Peyer's patch (tissue), 4 donors: ENCODE results near the gene MED31. TPM values are rescaled to one million over a fixed set of nuclear protein-coding genes. Genes with fewer than 3 reads are reported as not detected.

ENCODE experiments used
- DNase-seq, 3 donors: peaks; one replicate each; pipeline ENCODE4 v3.0.0-alpha.2; 2017 to 2019
- H3K27ac ChIP-seq, 4 donors: fragments of 200-600 bp; sonication (generic); one replicate each; pipeline ENCODE4 v1.5.1; 2016 to 2019
- H3K27me3 ChIP-seq, 2 donors: fragments of 200-600 bp; sonication (generic); one replicate each; pipeline ENCODE4 v1.5.1; 2019
- H3K36me3 ChIP-seq, 3 donors: fragments of 200-600 bp; sonication (generic); one replicate each; pipeline ENCODE4 v1.5.1; 2016 to 2019
- H3K4me1 ChIP-seq, 4 donors: fragments of 200-600 bp; sonication (generic); one replicate each; pipeline ENCODE4 v1.5.1; 2016 to 2019
- H3K4me3 ChIP-seq, 4 donors: fragments of 200-600 bp; sonication (generic); 1 replicate in 3 of 4; 2 replicates in 1 of 4; pipeline ENCODE4 v1.5.1; 2016 to 2019; ENCODE audit warnings: mild to moderate bottlenecking in 1 of 4
- H3K9me3 ChIP-seq, 4 donors: fragments of 200-600 bp; sonication (generic); one replicate each; pipeline ENCODE4 v1.5.1; 2016 to 2019; ENCODE audit warnings: mild to moderate bottlenecking in 1 of 4
- POLR2A ChIP-seq, 2 donors: fragments of 450-650 bp; IDR thresholded peaks; one replicate each; pipeline ENCODE4 v1.5.1; 2017; ENCODE audit warnings: antibody characterized with exemption in 2 of 2, mild to moderate bottlenecking in 2 of 2, moderate library complexity in 2 of 2
- total RNA-seq, 4 donors: library from RNA; depleted of rRNA; stranded (reverse); fragments of >200 nt; gene quantifications; one replicate each; pipeline ENCODE4 v1.1.0, GENCODE V29; 2016
- TF ChIP-seq, protein P1 (sequence below), 6 experiments: fragments of 450-650 bp in 4 of 6; fragments of 200-600 bp in 2 of 6; sonication (generic) in 1 of 6; IDR thresholded peaks; one replicate each; pipeline ENCODE4 v1.5.1; 2017 to 2019; ENCODE audit warnings: antibody characterized with exemption in 6 of 6, mild to moderate bottlenecking in 3 of 6, moderate library complexity in 1 of 6

Gene MED31
- total RNA-seq, 4 donors from 2014 or later = 2.0 to 4.9 (median 3.1) TPM

DNA sequence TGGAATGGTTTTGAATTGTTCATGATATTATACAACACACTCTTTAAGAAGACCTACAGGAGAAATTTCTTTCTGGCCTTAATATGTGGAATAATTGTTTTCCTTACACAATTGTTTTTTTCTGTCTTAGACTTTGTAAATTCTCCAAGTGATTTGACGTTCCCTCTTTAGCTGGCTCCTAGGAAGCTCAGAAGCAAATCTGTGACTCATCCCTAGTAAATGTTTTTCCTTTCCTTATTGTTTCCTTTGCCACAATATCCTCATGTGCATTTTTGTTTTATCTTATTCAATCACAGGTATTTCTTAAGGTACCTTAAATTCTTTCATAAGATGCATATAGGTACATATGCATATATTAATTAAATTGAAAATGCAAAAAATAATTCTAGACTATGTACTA, 24.4 kb downstream of the MED31 start:
- DNase-seq = no peak
- Histone ChIP-seq H3K27ac (no peak overlapping the region), H3K4me1 (no peaks in the 10 kb centered on the region), H3K9me3 (no peaks in the 10 kb centered on the region), H3K36me3 (peaks cover 0 to 68% (median 0%) of the 10 kb centered on the region in 3 donors), H3K27me3 (no peaks in the 10 kb centered on the region), H3K4me3 (no peak overlapping the region)
- TF ChIP-seq, protein P1, sequence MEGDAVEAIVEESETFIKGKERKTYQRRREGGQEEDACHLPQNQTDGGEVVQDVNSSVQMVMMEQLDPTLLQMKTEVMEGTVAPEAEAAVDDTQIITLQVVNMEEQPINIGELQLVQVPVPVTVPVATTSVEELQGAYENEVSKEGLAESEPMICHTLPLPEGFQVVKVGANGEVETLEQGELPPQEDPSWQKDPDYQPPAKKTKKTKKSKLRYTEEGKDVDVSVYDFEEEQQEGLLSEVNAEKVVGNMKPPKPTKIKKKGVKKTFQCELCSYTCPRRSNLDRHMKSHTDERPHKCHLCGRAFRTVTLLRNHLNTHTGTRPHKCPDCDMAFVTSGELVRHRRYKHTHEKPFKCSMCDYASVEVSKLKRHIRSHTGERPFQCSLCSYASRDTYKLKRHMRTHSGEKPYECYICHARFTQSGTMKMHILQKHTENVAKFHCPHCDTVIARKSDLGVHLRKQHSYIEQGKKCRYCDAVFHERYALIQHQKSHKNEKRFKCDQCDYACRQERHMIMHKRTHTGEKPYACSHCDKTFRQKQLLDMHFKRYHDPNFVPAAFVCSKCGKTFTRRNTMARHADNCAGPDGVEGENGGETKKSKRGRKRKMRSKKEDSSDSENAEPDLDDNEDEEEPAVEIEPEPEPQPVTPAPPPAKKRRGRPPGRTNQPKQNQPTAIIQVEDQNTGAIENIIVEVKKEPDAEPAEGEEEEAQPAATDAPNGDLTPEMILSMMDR (IDR thresholded peaks at IDR 0.05) = no peak
- no peak for TF ChIP-seq POLR2A (IDR thresholded peaks at IDR 0.05)

DNA sequence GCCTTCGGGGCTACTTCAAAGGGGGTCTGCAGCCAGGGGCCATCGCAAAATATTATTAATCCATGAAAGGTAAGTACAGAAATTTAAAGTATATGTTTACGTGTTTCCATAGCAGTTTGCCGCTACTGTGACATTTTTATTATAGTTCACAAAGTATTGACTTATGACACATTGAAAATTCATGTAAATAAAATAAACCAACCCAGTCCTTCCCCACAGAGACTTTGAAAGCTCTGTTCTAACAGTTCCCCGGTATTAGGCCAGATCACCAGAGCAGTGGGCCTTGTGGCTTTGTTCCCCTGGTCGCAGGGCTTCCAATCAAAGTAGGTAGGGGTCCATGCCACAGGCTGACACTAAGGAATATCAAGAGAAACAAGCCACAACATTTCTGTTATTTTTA, 24.8 kb downstream of the MED31 start:
- H3K9me3 ChIP-seq = no peaks in the 10 kb centered on the region
- no peaks in the 10 kb centered on the region for H3K27me3 ChIP-seq
- no peak for TF ChIP-seq POLR2A (IDR thresholded peaks at IDR 0.05)
- TF ChIP-seq, protein P1 (IDR thresholded peaks at IDR 0.05) = no peak
- H3K27ac ChIP-seq = no peak overlapping the region
- no peak overlapping the region for H3K4me3 ChIP-seq
- DNase-seq = no peak
- peaks cover 0 to 68% (median 0%) of the 10 kb centered on the region in 3 donors for H3K36me3 ChIP-seq
- H3K4me1 ChIP-seq = no peaks in the 10 kb centered on the region

DNA sequence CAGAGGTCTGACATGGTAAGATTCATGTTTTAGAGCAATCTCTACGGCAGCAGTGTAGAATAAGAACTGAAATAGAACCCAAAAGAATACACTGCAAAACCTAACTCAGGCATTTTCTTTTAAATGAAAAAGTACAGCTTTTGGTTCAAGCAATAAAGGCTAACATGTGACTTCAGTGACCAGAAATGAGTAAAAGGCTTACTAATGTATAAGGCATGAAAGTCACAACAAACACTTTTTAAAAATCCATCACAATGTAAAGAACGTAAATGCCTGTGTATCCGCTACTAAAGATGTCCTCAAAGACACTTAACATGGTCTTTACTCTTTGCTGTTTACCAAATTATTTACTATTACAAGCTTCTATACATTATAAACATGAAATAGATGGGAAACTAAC, 27.5 kb downstream of the MED31 start:
- DNase-seq = no peak
- H3K27me3 ChIP-seq = no peaks in the 10 kb centered on the region
- H3K9me3 ChIP-seq = no peaks in the 10 kb centered on the region
- no peak overlapping the region for H3K27ac ChIP-seq
- H3K4me3 ChIP-seq = no peak overlapping the region
- H3K36me3 ChIP-seq = peaks cover 0 to 74% (median 0%) of the 10 kb centered on the region in 3 donors
- TF ChIP-seq POLR2A (IDR thresholded peaks at IDR 0.05) = no peak
- TF ChIP-seq, protein P1 (IDR thresholded peaks at IDR 0.05) = no peak
- H3K4me1 ChIP-seq = no peaks in the 10 kb centered on the region

DNA sequence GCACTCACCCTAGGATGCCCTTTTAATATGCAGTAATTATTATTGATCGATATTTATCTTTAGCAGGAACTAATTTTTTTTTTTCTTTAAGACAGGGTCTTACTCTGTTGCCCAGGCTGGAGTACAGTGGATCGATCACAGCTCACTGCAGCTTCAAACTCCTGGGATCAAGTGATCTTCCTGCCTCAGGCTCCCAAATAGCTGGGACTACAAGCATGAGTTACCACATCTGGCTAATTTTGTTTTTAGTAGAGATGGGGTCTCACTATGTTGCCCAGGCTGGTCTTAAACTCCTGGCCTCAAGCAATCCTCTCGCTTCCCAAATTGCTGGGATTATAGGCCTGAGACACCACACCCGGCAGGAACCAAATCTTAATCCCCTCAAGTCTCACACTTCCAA, 40.2 kb downstream of the MED31 start:
- H3K27me3 ChIP-seq = no peaks in the 10 kb centered on the region
- DNase-seq = no peak
- H3K4me3 ChIP-seq = no peak overlapping the region
- peaks cover 0 to 54% (median 0%) of the 10 kb centered on the region in 3 donors for H3K36me3 ChIP-seq
- no peak overlapping the region for H3K27ac ChIP-seq
- TF ChIP-seq, protein P1 (IDR thresholded peaks at IDR 0.05) = no peak
- no peak for TF ChIP-seq POLR2A (IDR thresholded peaks at IDR 0.05)
- H3K9me3 ChIP-seq = no peaks in the 10 kb centered on the region
- H3K4me1 ChIP-seq = no peaks in the 10 kb centered on the region

DNA sequence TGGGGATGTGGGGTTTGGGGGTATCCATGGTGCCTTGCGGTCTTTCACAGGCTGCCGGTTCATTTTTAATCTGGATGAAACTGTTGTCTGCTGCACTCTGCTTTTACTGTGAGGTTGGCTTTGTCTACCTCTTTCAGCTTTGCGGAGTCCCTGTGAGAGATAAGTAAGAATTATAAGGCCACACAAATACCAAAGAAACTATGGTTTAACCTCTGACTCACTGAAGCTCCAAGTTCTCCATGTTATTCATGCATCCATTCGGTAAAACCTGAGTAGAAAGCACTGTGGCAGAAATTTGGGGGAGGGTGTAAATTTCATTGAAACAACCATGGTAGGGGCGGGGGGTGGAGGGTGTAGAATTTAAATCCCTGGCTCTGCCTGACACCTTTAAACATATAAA, 41.4 kb downstream of the MED31 start:
- no peaks in the 10 kb centered on the region for H3K4me1 ChIP-seq
- DNase-seq = no peak
- H3K9me3 ChIP-seq = no peaks in the 10 kb centered on the region
- TF ChIP-seq POLR2A (IDR thresholded peaks at IDR 0.05) = no peak
- TF ChIP-seq, protein P1 (IDR thresholded peaks at IDR 0.05) = no peak
- no peak overlapping the region for H3K27ac ChIP-seq
- peaks cover 0 to 64% (median 0%) of the 10 kb centered on the region in 3 donors for H3K36me3 ChIP-seq
- H3K4me3 ChIP-seq = no peak overlapping the region
- H3K27me3 ChIP-seq = no peaks in the 10 kb centered on the region

DNA sequence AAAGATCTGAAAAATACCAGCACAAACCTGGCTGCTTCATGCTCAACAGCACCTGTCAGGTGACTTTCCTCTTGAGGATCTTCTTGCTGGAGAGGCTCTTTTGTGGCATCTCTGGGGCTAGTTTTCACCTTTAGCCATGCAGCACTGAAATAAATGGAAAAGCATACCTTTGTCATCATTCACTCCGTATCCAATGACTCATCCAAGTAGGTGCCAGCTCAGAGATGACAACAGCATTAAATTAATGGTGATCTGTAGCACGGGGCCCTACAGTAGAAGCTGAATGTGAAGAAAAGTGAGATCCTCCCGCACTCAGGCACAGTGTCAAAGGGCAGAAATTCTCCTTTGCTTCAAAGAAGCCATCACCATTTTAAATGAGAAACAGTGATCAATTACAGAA, 43.1 kb downstream of the MED31 start:
- no peak for DNase-seq
- Histone ChIP-seq H3K4me1 (no peaks in the 10 kb centered on the region), H3K9me3 (no peaks in the 10 kb centered on the region), H3K27ac (no peak overlapping the region), H3K36me3 (peaks cover 0 to 60% (median 0%) of the 10 kb centered on the region in 3 donors), H3K4me3 (no peak overlapping the region), H3K27me3 (no peaks in the 10 kb centered on the region)
- TF ChIP-seq, protein P1 (IDR thresholded peaks at IDR 0.05) = no peak
- TF ChIP-seq POLR2A (IDR thresholded peaks at IDR 0.05) = no peak
